Measurements from ENCODE around the gene TBK1.

DNA sequence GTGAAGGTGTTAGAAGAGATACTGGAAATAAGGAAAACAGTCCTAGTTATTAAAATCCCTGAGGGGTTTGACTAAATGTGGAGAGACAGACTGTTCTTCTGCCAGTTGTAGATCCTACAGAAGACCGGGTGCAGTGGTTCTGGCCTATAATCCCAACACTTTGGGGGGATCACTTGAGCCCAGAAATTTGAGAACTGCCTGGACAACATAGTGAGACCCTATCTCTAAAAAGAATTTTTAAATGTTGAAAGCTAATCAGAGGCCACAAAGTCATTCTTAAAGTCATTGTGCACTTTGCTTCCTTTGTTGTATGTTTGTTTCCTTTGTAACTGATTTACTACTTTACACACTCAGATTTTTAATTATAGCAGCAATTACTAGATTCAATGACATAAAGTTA lies 97.2 kb downstream of the TBK1 start:
- TF ChIP-seq, protein P1, sequence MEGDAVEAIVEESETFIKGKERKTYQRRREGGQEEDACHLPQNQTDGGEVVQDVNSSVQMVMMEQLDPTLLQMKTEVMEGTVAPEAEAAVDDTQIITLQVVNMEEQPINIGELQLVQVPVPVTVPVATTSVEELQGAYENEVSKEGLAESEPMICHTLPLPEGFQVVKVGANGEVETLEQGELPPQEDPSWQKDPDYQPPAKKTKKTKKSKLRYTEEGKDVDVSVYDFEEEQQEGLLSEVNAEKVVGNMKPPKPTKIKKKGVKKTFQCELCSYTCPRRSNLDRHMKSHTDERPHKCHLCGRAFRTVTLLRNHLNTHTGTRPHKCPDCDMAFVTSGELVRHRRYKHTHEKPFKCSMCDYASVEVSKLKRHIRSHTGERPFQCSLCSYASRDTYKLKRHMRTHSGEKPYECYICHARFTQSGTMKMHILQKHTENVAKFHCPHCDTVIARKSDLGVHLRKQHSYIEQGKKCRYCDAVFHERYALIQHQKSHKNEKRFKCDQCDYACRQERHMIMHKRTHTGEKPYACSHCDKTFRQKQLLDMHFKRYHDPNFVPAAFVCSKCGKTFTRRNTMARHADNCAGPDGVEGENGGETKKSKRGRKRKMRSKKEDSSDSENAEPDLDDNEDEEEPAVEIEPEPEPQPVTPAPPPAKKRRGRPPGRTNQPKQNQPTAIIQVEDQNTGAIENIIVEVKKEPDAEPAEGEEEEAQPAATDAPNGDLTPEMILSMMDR (IDR thresholded peaks at IDR 0.05): no peak
- TF ChIP-seq POLR2A (IDR thresholded peaks at IDR 0.05; ENCODE audit: low read depth): no peak
- no peak for TF ChIP-seq EP300 (IDR thresholded peaks at IDR 0.05)
- TF ChIP-seq POLR2AphosphoS5 (IDR thresholded peaks at IDR 0.05): no peak
